Muscle of arm (tissue), 12 donors: Measurements from ENCODE around the gene NNAT. TPM values are rescaled to one million over a fixed set of nuclear protein-coding genes. Genes with fewer than 3 reads are reported as not detected.
A peak's percentile ranks its signal among the peaks of the same experiment; 100 is the strongest.
"Not testable (repeated sequence)": the region's sequence is repeated elsewhere in the genome, so short reads cannot be mapped to it uniquely, and the experiment has no call there.

Experiments used
- DNase-seq: peaks from one replicate; pipeline ENCODE4 v3.0.0-alpha.2; 2013
- polyA plus RNA-seq, 12 donors: library from polyadenylated mRNA; unstranded; fragments of 120-200 nt; gene quantifications; one replicate each; pipeline ENCODE4 v1.2.1, GENCODE V29; 2013; ENCODE audit not compliant: insufficient read length in 12 of 12

NNAT gene
- polyA plus RNA-seq, 12 donors, result 309 to 932 (median 465) TPM; not detected in 1

DNA sequence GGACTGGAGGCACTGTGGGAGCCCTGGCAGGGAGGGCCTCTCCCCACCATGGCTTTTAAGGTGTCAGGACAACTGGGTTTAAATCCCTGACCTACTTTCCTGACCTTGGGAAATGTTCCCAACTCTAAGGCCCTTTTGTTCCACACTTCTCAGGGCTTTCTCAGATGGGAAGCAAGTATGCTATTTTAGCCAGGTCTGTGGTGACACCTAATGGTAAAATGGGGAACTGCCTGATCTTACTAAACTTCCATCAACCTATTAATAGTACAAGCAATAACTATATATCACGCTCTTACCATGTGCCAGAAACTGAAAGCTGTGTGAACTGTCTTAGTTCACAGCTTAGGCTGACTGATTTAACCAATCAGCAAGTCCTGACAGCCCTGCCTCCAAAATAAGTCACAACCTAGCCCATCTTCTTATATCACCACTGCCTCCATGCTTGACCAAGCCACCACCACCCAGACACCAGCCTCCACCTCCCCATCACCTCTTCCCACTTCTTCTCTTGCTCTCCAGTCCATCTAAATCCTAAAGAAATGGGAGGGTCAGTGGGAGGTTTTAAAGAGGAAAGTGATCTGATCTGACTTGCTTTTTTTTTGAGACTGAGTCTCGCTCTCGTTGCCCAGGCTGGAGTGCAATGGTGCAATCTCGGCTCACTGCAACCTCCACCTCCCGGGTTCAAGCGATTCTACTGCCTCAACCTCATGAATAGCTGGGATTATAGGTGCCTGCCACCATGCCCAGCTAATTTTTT lies 13.5 kb downstream of the NNAT start:
- peak; percentile 88 for DNase-seq

DNA sequence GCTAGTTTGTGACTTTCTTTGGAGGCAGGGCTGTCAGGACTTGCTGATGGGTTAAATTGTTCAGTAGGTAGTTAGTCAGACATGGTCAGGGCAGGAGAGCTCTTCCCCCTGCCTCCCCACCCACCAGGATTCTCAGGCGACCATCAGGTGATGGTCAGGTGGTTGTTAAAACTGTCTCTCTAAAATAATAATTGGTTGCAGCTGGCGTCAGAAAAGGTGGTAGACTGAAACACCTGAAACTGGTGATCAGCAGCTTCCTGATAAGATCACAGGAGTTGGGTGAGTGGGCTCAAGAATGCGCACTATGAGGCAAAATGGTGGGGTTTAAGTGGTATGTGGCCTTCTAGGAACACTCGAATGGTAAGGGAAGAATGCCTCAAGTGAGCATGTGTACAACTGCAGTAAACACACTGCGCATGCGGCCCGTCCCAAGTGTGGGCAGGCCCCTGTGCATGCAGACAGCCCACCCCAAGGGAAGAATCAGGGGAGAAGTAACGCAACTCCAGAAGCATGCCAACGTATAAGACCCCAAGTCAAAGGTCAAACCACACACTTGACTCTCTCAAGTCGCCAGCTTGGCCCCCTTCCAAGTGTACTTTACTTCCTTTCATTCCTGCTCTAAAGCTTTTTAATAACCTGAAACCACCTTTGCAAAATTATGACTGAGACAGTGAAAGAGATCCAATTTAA lies 14.5 kb downstream of the NNAT start:
- DNase-seq, result no peak

DNA sequence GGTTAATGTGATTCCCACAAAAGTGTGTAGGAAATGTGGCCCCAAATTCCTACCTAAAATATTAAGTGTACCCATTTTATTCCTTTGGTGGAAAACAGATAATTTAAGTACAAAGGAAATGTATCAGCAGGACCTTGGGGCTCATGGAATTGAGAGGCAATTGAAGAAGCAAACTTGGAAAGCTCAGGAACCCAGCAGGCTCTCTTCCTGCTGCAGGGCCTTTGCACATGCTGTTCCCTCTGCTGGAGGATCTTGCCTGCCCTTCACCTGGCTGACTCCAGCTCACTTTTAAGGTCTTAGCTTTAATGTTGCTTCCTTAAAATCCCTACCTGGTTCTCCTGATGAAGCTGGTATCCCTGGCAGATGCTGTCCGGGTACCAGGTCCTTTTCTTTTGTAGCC lies 16.5 kb downstream of the NNAT start:
- no peak for DNase-seq

DNA sequence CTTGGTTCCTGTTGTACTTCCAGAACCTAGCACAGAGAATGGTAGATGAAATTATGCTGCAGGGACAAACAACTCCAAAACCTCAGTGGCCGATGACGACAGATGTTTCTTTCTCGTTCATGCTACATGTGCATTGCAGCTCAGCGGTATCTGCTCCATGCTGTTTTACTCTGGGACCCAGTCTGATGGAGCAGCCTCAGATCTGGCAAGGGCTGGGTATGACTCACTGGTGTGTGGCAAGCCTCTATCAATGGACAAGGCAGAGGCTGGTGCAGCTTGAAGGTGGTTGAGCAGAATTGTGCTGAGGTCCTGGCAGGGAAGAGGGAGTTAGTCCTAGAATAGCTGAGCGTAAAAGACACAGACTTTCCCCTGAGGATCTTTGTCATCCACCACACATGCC lies 17.0 kb downstream of the NNAT start:
- DNase-seq, result no peak

DNA sequence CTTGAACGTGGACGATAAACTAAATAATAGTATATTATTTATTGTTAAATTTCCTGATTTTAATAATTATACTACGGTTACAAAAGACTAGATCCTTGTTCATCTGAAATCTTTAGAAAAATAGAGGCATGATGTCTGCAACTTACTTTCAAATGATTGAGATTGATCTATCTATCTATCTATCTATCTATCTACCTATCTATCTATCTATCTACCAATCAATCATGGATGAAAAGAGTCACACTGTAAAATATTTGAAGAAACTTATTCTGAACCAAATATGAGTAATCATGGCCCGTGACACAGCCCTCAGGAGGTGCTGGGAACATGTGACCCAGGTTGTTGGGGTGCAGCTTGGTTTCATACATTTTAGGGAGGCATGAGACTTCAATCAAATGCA lies 18.4 kb downstream of the NNAT start:
- no peak for DNase-seq

DNA sequence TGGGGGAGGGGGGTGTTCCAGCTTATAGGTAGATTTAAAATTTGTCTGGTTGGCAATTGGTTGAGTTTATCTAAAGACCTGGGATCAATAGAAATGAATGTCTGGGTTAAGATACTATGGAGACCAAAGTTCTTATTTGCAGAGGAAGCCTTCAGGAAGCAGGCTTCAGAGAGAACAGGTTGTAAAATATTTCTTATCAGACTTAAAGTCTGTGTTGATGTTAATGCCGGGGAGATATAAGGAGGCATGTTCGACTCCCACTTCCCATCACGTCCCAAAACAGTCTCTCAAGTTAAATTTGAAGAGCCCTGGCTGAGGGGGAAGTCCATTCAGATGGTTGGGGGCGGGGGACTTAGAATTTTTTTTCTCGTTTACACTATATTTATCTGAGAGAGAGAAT lies 19.0 kb downstream of the NNAT start:
- DNase-seq, result no peak

DNA sequence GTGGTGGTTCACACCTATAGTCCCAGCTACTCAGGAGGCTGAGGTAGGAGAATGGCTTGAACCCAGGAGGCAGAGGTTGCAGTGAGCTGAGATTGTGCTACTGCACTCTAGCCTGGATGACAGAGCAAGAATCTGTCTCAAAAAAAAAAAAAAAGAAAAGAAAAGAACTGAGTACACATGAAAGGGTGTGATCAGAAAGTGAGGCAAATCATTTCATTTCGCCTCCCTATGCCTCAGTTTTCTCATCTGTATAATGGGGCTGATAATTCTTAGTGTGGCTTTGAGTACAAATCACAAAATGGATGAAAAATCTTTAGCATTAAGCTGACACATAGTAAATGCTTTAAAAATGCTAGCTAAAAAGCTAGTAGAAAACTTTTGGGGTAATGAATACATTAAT lies 19.8 kb downstream of the NNAT start:
- not testable (repeated sequence) for DNase-seq

DNA sequence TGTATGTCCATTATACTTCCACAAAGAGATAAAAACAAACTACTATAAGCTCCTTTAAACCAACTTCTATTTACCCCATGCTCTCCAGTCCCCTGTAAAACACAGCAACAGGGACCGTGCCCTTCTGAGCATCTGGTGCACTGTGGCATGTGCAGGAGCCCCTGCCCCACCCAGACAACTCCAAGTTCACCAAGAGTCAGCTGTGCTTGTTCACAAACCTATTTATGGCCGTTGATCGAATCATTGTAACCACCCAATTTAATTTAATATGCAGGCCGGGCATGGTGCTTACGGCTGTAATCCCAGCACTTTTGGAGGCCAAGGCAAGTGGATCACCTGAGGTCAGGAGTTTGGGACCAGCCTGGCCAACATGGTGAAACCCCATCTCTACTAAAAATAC lies 20.3 kb downstream of the NNAT start:
- no peak for DNase-seq

DNA sequence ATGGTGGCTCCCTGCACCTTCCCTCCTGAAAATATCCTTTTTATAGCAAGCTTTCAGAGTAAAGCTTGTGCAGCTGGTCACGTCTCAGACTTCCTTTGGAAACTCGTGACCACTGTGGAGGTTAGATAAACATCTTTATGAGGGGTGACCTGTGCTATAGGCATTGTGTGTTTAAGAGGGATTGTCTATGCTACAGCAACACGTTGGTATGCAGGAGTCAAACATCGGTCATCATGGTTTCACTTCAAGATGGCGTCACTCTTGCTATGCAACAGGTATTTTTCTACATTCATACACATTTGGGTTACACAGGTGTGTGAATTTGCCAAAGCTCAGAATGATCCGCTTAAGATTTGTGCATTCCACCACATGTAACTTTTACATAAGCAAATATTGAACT lies 21.2 kb downstream of the NNAT start:
- DNase-seq, result no peak

DNA sequence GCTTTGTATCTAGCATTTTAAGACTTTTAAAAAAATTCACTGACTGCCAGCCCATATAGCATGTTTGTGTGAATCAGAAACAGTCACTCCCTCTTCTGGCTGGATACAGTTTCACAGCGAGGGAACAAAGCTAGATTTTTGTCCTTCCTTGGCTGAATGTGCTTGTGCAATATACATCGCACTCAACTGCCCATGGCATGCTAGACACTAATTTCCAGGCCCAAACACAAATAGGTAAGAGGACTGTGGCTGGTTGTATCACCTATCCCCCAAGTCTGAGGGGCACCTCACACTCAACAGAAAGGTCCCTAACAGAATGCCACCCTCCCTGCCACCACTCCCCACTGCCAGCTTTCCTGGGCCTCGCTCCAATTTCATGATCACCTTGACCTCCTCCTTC lies 22.8 kb downstream of the NNAT start:
- DNase-seq, result no peak

DNA sequence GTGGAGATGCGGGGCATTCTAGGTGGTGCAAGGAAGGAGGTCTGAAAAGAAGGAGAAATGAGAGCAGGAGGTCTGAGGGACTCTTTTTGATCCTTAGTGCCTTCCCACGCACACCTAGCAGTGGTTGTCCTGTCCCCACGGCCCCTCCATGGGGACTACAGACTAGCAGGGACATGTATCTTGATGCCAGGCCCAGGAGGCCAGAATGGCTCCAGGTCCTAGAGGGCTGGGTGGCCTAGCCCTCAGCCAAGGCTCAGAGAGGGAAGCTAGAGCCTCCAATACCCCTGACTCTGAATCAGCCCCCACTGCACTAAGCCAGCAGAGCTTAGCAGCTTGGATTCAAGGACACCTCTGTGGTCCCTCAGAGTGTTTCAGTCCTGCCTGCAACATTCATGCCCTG lies 23.3 kb downstream of the NNAT start:
- DNase-seq, result no peak

DNA sequence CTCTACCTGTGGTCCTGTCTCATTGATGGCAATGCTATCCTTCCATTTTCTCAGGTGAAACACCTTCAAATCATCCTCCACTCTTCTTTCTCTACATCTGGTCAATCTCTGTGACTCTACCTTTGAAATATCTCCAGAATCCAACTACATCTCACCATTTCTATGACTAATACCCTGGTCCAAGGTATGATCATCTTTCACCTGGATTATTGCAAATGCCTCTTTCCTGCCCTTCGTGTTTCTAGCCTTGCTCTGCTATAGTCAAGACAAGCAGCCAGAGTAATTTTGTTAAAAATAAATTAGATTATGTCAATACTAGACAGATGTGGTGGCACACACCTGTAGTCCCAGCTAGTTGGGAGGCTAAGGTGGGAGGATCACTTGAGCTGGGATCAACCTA lies 24.5 kb downstream of the NNAT start:
- no peak for DNase-seq

DNA sequence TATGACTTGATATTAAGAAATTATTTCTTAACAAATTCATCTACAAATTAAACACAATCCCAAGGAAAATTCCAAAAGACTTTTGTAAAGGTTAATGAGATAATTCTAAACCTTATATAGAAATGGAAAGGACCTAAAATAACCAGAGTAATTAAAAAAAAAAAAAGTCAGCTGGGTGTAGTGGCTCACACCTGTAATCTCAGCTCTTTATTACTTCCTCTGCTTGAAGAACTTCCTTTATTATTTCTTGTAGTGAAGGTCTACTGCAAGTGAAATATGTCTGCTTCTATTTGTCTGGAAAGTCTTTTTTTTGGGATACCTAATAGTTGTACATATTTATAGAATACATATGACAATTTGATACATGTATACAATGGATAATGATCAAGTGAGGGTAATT lies 26.9 kb downstream of the NNAT start:
- DNase-seq, result no peak

DNA sequence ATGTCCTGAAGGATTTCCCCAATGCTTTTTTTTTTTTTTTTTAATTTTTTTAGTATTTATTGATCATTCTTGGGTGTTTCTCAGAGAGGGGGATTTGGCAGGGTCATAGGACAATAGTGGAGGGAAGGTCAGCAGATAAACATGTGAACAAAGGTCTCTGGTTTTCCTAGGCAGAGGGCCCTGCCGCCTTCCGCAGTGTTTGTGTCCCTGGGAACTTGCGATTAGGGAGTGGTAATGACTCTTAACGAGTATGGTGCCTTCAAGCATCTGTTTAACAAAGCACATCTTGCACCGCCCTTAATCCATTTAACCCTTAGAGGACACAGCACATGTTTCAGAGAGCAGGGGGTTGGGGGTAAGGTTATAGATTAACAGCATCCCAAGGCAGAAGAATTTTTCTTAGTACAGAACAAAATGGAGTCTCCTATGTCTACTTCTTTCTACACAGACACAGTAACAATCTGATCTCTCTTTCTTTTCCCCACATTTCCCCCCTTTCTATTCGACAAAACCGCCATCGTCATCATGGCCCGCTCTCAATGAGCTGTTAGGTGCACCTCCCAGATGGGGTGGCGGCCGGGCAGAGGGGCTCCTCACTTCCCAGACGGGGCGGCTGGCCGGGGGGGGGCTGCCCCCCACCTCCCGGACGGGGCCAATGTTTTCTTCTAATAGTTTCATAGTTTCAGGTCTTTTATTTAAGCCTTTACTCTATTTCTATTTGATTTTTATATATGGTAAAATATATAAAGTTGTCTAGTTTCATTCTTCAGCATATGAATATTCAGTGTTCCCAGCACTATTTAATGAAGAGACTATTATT lies 29.3 kb downstream of the NNAT start:
- not testable (repeated sequence) for DNase-seq

DNA sequence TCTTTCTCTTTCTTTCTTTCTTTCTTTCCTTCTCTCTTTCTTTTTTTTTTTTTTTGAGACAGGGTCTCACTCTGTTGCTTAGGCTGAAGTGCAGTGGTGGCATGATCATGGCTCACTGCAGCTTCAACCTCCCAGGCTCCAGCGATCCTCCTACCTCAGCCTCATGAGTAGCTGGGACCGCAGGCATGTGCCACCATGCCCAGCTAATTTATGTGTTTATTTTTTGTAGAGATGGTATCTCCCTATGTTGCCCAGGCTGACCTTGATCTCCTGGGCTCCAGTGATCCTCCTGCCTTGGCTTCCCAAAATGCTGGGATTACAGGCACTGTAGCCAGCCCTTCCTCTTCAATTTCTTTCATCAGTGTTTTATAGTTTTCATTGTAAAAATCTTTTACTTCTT lies 30.6 kb downstream of the NNAT start:
- DNase-seq, result not testable (repeated sequence)

DNA sequence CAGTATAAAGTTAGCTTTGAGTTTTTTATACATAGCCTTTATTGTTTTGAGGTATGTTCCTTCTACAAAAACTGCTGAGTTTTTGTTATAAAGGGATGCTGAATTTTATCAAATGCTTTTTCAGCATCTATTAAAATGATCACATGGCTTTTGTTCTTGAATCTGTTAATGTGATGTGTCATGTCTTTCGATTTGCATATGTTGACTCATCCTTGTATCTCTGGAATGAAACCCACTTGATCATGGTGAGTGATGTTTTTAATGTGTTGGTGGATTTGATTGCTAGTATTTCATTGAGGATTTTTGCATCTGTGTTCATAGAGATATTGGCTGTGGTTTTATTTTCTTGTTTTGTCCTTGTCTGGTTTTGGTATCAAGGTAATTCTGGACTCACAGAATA lies 31.4 kb downstream of the NNAT start:
- DNase-seq, result no peak

DNA sequence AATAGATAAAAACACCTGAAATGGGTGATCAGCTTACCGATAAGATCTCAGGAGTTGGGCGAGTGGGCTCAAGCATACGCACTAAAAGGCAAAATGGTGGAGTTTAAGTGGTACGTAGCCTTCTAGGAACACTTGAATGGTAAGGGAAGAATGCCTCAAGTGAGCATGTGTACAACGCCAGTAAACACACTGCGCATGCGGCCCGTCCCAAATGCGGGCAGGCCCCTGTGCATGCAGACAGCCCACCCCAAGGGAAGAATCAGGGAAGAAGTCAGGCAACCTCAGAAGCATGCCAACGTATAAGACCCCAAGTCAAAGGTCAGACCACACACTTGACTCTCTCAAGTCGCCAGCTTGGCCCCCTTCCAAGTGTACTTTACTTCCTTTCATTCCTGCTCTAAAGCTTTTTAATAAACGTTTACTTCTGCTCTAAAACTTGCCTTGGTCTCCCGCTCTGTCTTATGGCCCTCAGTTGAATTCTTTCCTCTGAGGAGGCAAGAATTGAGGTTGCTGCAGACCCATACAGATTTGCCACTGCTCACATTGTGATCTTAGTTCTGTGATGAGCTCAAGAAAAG lies 33.8 kb downstream of the NNAT start:
- DNase-seq, result not testable (repeated sequence)

DNA sequence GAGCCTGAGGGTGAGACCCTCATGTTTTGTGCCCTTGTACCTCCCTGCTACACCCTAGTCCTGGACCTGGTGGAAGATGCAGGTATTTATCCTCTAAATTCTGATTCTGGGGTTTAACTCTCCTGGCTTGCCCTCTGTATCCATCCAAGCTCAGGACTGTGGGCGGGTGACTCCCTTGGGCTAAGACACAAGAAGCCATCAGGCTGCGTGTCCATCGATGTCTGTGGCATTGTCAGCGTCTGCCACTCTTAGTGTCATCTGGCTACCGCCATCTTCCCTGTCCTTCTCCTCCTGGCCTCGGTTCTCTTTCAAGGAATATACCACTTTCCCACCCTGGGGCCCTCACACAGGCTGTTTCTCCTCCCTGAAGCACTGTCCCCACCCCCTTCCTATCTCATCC lies 35.5 kb downstream of the NNAT start:
- DNase-seq, result no peak

DNA sequence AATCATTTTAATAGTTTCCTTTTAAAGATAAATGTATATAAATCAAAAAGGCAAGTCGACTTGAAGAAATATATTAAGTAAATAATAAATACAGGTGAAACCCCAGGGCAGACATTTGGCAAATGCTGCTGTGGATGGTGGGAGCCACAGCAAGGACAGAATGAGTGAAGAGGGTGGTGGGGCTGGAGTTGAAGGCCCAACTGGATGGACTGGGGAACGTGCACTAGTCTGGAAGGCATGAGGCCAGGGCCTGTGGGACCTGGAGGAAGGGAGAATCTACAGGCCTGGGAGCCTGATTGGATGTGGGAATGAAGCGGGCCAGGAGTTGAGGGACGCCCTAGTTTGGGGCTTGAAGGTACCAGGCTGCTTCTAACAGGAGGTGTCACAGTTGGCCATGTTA lies 37.3 kb downstream of the NNAT start:
- no peak for DNase-seq

DNA sequence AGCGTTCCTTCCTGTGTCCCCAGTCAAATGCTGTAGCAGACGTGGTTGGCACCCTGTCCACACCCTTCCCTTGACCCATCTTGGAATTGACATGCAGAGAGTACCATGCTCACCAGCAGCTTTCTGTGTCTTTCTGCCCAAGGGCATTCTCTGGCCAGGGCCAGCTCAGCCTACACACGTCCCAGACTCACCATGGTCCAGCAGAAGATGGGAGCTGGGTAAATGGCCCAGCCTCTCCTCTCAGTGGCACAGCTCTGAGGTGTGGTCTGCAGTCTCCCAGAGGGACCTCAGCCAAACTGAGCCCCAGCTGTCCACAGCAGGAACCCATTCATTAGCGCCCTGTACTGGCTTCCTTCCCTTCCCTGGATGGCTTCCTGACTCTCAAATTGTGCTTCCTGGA lies 37.7 kb downstream of the NNAT start:
- no peak for DNase-seq

DNA sequence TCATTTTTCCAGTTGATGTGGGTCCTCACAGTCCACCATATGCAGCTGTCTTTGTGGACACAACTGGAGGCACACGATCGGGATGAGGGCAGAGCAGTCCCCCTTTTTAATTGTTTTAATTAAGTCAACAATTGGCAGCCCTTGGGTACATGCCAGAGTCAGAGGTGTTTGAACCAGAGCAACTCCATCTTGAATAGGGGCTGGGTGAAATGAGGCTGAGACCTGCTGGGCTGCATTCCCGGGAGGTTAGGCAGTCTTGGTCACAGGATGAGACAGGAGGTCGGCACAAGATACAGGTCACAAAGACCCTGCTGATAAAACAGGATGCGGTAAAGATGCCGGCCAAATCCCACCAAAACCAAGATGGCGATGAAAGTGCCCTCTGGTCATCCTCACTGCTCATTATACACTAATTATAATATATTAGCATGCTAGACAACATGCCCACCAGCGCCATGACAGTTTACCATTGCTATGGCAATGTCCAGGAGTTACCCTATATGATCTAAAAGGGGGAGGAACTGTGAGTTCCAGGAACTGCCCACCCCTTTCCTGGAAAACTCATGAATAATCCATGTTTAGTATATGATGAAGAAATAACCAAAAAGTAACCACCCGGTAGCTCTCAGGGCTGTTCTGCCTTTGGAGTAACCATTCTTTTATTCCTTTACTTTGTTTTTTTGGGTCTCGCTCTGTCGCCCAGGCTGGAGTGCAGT lies 38.4 kb downstream of the NNAT start:
- no peak for DNase-seq

DNA sequence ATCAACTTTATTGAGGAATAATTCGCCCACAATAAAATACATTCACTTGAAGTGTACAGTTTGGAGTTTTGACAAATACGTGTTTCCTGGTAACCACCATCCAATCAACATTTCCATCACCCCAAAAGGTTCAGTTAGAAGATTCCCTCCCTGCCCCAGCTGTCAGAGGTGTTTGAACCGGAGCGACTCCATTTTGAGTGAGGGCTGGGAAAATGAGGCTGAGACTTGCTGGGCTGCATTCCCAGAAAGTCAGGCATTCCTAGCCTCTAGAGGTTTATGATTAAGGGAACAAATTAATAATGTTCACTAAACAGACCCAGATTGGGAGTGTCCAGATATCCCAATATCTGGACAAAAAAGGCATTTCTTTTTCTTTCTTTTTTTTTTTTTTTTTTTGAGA lies 39.6 kb downstream of the NNAT start:
- DNase-seq, result no peak
